GM19099 (cell line): ENCODE results near the gene SETD1A.
A peak's percentile ranks its signal among the peaks of the same experiment; 100 is the strongest.

Source experiments
- POLR2A ChIP-seq: IDR thresholded peaks from 3 replicates; pipeline ENCODE4 v1.6.1; 2011; ENCODE audit warnings: low read depth; ENCODE audit not compliant: insufficient read length; ENCODE audit errors: extremely low read depth

Gene SETD1A

DNA sequence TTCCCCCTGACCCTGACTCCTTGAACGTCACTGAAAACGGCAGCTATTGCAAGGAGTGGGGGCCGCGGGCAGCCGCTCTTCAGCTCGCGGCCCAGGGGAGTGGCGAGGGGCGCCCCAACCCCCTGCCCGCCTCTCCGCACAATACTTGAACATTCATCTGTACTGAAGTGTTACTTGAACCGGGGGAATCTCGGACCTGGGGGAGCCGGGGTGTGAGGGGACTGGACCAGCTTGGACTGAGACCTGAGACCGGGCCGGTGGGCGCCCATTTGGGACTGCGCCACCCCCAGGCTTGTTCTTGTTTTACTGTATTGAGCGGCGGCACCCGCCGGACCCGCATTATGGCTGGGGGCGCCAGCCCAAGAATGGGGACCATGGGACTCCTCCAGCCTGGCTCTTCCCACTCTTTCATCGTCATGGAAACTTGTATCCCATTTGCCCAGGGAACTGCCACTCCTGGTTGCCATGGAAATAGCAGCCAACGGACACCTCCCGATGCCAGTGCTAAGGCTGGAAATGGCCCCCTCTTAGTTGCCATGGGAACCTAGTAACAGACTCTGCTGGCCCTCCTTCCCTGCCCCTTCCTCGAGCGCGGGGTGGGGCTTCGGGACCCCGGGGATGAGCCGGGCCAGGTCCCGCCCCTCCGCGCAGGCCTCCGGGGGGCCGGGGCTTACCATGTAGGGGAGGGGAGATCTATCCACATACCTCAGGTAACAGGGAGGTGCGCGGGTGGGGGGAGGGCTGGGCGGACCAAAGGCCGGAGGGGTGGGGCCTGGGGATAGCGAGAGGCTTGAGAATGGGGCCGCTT is 9.5 kb upstream of the SETD1A start:
- TF ChIP-seq POLR2A, result no peak

GRCh38 chr16:30948667-30949649 is 8.6 kb upstream of the SETD1A start, which contains the start of gene ORAI3:
Gene ORAI3 (plus strand): TSS chr16:30949068. CDS start chr16:30949290, 222 bp downstream.
- TF ChIP-seq POLR2A, result peak; percentile 75

DNA sequence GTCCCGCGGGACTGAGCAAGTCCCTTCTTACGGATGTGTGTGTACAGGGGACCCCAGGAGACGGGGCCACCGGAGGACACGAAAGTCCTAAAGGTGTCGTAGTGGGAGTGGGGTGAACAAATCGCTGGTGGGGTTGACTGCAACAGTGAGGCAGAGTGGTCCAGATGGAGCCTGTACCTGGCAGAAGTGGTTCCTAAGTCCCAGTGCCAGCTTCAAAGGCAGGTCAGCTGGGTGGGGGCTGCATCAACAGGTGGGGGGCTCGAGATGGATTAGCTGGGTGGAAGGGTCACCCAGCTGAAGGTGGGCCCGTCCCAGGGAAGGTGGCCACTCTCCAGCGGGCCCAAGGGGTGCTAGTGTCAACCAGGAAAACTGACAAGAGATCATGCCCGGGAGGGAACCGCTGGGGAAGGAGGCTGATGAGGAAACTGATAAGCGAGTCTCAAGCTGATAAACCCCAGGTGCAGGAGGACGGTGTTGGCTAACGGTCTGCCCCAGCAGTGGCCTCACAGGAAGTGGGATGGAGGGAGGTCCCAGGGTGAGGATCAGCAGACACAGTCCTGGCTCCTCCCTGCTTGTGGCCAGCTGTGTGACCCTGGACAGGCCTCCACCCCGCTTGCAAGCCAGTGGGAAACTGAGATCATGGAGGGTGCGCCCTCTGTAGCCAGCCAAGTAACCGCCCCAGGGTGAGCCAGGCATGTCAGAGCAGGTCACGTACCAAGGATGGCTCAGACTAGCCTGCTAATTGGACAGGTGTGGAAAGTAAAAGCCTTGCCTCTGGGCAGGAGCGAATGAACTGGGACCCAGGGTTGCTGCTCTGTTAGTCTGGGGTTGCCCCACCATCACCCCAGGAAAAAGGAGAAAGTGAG is 7.7 kb upstream of the SETD1A start:
- TF ChIP-seq POLR2A, result peak; percentile 76

GRCh38 chr16:30950516-30951065 is 7.0 kb upstream of the SETD1A start:
- no peak for TF ChIP-seq POLR2A

DNA sequence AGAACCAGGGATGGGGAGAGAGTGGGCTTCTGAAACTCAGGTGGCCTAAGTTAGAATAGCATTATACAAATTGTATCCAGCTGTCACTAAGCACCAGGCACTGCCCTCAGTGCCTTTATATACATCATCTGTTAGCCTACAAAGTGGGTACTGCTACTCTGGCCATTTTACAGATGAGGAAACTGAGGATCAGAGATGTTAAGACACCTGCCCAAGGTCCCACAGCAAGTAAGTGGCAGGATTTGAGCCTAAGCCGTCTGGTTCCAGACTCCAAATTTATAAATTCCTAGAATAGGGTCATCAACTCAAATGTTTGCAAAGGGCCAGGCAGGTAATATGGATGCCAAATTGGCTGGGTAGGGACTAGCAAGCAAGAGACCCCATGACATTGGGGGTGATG is 6.4 kb upstream of the SETD1A start:
- no peak for TF ChIP-seq POLR2A

GRCh38 chr16:30951750-30952149 is 5.8 kb upstream of the SETD1A start:
- TF ChIP-seq POLR2A, result no peak

DNA sequence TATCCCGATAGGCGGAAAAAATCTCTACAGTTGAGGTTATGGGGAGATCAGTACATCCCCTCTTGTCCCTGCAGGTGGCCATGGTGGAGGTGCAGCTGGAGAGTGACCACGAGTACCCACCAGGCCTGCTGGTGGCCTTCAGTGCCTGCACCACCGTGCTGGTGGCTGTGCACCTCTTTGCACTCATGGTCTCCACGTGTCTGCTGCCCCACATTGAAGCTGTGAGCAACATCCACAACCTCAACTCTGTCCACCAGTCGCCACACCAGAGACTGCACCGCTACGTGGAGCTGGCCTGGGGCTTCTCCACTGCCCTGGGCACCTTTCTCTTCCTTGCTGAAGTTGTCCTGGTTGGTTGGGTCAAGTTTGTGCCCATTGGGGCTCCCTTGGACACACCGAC is 4.4 kb upstream of the SETD1A start:
- no peak for TF ChIP-seq POLR2A

DNA sequence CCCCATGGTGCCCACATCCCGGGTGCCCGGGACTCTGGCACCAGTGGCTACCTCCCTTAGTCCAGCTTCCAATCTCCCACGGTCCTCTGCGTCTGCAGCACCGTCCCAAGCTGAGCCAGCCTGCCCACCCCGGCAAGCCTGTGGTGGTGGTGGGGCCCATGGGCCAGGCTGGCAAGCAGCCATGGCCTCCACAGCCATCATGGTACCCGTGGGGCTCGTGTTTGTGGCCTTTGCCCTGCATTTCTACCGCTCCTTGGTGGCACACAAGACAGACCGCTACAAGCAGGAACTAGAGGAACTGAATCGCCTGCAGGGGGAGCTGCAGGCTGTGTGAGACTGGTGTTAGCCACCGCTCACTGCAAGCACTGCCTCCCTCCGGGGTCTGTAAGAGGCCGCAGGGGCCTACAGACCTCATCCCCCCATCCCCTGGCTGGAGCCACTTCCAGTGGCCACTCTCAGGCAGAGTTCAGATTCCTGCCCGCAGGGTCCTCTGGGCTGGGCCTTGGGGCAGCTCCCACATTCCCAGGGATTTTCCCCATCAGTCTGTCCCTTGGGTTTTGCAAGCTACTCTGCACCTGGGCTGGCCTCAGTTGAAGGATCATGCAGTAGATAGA is 3.9 kb upstream of the SETD1A start:
- TF ChIP-seq POLR2A, result peak; percentile 26

DNA sequence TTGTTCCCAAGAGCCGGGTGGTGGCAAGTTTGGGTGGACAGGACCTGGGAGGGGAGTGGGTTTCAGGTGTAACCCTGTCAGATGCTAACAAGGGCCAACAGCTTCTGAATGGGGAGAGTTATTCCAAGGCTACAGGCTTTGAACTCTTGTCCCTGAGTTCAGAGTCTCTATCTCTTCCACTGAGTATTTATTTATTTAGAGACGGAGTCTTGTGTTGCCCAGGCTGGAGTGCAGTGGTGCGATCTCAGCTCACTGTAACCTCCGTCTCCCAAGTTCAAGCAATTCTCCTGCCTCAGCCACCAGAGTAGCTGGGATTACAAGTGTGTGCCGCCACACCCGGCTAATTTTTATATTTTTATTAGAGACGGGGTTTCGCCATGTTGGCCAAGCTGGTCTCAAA is 2.6 kb upstream of the SETD1A start:
- TF ChIP-seq POLR2A, result no peak

DNA sequence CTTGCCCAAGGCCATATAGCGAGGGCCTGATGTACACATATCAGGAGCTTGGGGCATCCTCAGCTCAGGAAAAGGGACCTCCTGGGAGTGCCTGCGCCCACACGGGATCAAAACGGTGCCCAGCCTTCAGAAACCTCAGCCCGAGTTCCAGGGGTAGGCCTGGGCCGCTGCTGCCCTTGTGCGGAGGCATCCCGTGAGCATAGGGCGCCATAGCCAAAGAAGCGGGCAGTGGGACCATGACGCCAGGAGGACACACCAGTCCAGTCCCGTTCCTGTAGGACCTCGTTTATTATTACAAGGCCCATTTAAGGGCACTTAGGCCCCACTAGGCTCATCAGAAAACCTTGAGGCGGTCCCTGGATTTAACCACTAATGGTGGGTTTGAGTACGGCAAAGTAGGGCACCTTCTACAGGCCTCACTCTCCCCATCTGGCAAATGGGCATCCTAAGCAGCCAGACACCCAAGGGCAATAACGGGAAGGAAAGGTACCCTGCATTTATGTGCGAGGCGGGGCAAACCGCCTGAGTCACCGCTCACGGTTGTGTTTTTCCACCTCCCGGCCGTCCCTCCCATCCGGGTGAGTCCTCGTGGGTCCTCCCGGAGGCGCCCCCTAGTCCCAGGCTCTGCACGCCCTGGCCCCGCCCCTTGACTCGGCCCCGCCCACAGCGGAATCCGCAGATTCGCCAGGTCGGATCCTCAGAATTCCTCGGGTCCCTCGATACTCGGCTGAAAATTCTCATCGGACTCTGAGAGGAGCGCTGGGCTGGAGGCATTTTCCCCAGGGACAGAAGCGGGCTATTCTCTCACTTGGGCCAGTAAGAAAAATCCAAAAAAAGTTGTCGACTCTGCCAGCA is 726 bp upstream of the SETD1A start:
- TF ChIP-seq POLR2A, result no peak

GRCh38 chr16:30958175-30959079 is 873 bp downstream of the SETD1A start:
- TF ChIP-seq POLR2A, result no peak

DNA sequence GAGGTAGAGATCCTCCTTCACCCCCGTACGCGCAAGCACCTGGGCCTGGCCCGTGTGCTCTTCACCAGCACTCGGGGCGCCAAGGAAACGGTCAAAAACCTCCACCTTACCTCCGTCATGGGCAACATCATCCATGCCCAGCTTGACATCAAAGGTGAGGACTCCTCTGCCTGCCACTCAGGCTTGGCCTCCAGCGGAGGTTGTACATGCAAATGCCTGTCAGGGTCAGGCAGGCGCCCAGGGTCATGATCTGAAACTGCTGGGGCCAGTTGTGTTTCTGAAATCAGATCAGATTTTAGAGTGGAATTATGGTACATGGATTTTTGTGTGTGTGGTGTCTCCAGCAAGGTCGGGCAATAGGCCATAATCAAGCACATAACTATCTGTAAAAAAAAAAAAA is 3.8 kb downstream of the SETD1A start:
- TF ChIP-seq POLR2A, result no peak
